Ramos (cell line): ENCODE data around the gene PTGIS.
"Not testable (repeated sequence)": the region's sequence is repeated elsewhere in the genome, so short reads cannot be mapped to it uniquely, and the experiment has no call there.

Experiments used
- in situ Hi-C: fragments of 300-500 bp; cut with MboI; formaldehyde crosslinking; loops from one replicate; pipeline ENCODE4 v1.14.3; 2022; ENCODE audit warnings: low sequenced_read_pairs; ENCODE audit not compliant: unreplicated experiment

The PTGIS gene

DNA sequence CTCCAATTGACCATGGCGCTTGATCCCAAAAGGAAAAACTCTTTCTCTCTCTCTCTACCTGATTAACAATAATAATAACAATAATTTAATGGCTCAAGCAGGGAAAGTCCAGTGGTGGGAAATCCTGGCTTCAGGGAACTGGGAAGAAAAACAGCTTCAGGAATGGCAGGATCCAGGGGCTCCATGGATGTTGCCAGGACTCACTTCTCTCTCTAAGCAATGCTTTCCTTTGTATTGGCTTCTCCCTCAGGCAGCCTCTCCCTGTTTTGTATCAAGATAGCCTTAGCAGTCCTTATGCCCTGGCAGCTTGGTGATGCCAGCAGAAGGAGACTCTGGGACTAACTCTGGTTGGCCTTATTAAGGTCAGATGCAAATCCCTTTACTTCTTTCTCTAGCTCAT, 13.5 kb upstream of the PTGIS start:
- in situ Hi-C loops: no loop called here

DNA sequence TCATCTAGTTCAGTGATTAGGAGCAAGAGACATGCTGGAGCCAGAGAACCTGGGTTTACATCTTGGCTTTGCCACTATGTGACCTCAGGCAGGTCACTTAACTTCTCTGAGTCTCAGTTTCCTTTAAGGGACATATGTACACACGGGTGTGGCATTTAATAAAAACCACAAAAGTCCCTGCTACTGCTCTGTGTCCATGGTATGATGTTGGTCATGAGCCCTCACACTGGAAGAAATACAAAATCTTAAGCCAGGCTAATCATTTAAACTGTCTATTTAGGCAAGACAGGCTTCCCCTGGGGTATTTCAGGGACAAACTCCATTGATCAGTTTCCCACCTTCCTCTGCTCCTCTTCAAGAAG, 12.9 kb upstream of the PTGIS start:
- in situ Hi-C loops: no loop called here

DNA sequence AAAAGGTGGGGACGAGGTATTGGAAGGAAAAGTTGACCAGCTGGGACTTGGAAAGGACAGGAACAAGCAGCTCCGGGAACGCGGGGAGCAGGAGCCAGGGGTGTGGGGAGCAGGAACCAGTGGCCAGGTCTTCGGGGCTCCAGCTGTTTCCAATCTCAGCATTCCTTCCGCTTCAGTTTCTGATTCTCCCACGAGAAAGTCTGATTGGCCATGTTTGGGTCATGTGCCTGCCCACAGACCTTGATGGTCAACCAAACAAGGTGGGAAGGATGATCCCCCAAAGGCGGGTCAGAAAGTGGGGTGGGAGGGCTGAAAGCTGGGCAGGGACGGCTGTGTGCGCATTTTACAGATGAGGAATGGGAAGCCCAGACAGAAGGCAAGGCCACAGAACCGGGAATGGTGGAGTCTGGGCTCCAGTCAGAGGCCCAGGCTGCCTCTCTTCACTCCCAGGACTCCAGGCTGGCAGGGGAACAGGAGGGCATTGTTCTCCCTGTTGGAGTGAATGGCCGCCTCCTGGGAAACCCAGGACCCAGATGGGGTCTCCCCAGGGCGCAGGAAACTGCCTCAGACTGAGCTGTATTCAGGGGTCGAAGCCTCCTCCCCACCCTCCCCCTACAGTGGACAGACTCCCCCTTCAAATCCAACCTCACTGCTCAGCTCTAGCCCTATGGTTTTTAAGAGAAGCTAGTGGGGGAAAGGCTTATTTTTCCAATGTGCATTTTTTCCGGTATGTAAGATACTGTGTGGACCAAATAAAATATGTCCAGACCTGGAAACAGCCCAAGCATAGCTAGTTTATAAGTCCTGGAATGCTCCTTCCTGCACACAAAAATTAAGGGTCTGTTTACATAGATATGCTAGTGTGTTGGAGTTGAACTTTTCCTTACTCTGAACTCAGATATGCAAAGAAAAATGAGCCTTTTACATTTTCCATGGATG, 12.2 kb upstream of the PTGIS start:
- in situ Hi-C loops: no loop called here

DNA sequence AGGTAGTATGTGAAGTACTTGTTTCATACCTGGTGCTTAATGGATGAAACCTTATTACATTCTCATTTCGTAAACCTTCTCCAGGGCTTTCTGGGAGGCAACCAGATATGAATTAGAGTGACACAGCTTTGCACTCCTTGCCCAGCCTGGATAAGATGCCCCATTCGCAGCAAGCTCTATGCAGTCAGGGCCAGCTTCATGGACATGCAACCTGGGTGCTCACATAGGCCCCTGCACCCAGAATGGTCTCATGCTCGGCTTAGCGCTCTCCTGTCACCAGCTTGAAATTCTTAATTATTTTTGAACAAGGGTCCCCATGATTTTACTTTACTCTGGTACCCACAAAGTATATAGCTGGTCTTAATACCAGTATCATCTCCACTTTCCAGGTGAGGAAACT, 11.3 kb upstream of the PTGIS start:
- in situ Hi-C loops: no loop called here

DNA sequence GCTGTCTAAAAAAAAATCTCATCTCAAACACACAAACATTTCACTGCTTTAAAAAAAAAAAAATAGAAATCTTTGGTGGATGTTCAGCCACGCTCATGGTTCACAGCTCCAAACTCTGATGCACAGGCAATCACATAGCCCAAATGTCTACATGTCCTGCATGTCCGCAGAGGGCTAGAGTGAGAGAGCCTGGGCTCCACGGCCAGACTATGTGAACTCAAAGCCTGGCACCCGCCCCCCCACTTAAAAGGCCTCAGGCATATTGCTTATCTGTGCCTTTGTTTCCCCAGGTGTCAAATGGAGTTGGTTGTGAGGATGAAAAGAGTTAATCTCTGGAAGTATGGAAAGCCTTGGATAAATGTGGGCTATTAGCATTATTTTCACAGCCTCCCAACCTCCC, 10.5 kb upstream of the PTGIS start:
- in situ Hi-C loops: no loop called here

DNA sequence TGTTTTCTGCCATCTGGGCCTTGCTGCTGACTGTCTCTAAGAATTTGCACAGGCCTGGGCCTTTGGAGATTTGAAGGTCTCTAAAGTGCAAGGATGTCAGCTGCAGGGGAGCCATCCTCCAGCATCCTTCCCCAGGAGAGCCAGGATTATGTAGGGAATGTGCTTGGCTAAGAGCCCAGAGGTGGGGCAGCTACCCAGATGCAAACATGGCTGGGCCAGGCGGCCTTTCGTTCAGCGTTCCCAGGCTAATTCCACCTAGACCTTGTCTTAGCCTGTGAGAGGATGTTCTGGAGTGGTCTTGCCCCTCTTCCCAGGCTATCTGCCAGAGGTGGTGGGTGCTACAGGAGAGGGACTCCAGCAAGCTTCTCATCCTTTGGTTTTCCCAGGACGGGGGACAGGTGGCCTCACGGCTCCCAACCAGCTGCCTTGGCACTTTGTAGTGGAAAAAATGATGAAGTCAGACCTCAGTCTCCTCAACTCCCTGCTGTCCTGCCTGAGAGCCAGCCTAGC, 7.7 kb upstream of the PTGIS start:
- in situ Hi-C loops: no loop called here

DNA sequence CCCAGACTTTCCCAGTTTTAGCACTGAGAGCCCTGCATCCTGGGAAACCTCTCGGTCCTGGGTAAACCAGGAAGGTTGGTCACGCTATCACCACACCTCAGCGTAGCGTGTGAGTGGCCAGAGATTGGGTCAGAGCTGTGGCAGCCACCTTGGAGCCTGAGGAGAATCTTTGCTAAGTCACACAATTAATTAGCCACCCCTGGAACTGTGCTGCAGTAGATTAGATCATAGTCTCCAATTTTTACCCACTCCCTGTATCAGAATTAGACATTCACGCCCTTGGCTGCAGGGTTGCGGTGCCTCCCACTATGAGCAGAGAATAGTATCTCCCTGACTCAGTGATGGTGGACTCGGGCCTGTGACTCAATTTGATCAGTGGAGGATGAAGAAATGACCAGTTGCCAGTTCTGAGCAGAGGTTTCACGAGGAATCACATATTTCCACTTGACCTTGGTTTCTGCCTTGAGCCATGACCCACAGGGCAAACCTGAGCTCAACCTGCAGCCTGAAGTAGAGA, 6.0 kb upstream of the PTGIS start:
- in situ Hi-C loops: no loop called here

DNA sequence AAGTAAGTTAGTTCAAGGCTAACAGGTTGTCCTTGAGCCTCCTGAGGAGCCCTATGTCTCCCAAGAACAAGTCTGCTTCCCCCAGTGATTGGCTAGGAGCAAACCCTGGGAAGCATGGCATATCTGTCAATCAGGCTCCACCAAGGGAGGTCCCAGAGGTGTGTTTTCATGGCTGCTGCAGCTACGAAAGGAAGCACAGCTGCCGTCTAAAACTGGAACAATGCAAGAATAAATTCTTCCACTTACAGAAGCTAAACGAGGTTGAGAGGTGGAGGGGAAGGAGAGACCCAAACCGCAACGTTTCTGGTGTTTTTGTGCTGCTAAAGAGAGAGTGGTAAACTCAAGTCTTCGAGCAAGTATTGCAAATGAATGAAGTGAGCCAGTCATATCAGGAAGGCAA, 4.9 kb upstream of the PTGIS start:
- in situ Hi-C loops: no loop called here

DNA sequence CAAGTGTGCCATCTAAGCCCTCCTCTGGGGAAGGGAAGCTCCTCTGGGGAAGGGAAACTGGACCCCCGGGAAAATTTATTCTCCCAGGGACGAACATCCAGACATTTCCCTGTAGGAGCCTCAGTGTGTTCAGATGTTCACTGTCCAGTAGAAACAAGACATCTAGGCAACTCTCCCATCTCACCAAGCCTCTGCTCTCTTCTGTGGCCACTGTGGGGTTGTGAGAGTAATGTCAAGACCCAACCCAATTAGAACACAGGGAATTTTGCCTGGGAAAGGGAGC, 3.6 kb upstream of the PTGIS start:
- in situ Hi-C loops: no loop called here

DNA sequence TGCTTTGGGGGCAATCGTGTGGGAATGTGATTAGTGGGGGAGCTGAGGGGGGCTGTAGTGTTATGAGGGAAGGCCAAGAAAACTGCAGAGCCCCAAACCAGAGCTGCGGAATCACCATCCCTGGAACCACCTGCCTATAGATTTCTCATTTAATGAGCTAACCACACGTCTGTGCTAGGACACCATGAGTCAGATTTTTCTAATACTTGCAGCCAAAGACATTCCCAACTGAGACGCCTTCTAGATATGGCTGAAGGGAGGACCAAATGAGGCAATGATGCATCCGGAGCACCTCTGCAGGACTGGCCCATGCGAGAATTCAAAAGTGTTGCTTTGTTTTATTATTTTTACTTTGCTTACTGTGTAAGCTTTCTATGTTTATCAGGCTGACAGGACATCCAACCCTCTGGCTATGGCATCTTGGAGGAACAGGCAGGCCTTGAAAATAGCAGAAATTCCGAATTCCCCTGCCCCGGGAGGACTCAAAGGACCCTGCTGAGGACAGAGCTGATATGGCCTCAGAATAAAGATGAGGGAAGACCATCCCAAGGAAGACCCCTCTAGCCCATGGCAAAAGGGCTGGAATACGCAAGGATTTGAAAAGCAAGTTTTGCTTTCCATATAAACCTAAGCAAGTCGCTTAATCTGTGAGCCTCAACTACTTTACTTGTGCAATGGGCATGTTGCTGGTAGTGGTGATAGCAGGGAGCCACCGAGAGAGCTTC, 3.1 kb upstream of the PTGIS start:
- in situ Hi-C loops: no loop called here

DNA sequence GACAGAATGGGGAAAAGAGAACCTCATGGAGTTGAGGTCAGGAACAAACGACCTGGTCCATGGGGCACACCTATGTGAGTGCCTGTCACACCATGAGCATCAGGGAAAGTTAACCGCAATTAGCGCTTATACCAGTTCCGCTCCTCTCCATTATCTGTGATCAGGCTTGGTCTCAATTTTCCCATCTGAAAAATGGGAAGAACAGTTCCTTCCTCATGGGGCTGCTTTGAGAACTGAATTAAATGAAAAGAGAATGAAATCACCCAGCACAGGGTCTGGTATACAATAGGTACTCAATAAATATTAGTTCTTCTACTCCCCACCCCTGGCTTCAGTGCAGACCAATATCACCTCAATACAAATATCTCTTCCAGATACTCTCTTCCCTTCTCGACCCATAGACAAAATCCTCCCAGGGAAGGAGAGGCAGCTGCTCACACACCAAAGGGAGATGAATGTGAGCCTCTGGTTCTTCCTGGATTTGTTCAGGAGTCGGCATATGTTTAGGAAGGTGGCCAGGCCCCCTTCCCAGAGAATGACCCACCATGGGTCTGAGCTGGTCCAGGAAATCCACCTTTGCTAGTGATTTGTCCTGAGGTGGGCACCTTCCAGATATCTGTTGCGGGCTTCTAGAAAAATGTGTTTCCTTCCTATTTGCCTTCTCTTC, 2.4 kb upstream of the PTGIS start:
- in situ Hi-C loops: no loop called here

DNA sequence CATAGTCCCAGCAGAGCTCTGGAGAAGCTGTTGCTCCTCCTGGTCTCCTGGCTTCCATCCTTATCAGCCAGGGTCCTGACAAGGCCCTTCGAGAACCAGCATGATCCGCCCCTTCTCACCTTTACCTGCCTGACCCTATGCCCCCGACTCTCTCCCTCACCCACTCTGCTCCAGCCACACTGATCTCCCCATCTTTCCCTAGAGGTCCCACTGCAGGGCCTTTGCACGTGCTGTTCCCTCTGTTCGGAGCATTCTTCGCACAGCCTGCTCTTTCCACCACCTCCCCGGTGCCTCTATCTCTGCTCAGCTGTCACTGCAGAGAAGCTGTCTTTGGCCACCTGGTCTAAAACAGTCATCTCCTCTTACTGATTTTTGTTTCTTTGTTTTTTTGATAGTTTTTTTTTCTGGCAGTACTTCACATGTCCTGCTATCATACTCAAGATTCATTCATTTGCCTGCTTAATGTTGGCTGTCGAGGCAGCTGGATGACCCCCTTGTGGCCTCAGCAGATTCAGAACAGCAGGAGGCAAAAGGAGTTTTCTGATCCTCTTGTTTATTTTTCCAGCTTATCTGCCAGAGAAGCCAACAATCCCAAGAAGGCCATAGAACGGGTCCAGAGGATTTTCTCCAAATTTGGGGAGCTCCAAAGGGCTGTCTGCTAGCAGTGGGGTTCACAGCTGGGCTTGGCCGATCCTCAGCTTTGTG, 1.6 kb upstream of the PTGIS start:
- in situ Hi-C loops: no loop called here

DNA sequence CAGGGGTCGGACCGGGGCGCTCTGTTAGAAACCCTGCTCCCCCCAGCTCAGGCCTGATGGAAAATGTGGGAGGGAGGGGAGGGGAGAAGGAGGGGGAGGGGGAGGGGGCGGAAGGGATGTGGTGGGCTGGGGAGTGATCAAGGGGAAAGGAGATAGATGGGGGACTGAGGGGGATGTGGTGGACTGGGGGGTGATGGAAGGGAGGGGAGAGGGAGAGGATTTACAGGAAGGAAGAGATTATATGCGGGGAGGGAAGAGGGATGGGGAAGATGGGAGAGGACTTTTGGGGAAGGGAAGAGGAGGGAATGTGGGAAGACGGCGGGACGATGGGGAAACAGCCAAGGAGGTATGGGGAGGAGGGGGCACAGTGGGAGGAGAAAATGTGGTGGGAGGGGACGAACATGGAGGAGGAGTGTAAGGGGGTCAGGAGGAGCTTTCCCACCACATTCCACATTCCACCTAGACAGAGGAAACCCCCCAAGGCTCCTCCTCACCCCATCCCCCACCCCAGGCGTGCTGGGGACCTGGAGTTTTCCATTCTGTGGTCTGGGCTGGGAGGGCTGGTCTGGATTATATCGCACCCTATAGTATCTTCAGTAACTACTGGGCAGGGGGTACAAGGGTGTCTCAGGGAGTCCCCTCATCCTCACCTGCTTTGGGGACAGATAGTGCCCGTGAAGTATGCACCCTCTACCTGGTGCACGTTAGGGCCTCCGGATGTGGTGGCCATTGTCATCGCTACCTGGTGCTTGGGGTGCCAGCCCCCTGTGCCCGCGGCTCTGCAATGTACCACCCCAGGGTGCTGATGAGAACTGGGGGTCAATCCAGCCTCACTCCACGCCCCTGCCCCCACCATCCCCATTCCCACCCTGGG, 578 bp upstream of the PTGIS start:
- in situ Hi-C loops: no loop called here

DNA sequence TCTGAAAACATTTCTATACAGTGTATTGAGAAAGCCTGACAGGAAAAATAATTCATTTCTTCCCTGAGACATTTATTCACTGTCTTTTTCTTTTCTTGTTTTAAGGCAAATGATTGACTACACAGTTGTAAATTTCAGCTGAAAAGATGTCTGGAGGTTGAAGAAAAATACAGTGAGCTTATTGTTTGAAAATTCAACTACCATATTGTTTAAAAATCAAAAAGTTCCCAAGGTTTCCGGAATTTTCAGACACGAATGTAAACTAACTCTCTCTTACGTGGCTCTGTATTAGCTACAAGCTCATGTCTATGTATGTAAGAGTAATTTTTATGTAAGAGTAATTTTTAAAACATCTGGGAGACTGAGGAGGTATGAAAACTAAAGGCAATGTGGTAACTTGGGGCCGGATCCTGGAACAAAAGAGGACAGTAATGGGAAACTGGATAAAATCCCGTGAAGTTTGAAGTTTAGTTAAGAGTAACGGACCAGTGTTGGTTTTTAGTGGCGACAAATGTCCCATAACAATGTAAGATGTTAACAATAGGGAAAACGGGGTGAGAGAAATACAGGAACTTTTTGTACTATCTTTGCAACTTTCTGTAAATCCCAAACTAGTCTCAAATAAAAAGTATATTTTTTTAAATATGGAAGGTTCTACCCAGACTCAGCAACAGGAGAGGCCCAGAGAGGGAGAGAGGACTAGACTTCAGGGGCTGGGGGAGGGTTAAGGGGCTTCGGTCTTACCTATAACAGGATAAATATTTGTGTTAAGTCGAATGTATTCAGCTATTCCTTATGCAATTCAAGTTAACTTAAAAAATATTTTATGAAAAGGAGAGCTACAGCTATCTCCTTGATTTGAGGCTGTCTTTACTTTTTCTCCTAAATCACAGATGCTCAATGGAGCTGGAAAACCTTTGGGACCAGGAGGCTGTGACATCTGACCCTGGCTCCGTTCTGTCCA, 1.3 kb downstream of the PTGIS start:
- in situ Hi-C loops: no loop called here

DNA sequence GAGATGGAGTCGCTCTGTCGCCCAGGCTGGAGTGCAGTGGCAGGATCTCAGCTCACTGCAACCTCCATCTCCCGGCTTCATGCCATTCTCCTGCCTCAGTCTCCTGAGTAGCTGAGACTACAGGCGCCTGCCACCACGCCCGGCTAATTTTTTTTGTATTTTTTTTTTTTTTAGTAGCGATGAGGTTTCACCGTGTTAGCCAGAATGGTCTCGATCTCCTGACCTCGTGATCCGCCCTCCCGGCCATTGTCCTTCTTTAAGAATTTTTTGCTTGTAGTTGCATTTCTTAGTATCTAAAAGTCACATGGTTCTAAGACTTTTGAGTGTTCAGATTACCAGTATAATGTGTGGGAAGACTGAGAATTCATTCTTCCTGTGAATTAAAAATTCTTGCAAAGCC, 2.9 kb downstream of the PTGIS start:
- in situ Hi-C loops: not testable (repeated sequence)

DNA sequence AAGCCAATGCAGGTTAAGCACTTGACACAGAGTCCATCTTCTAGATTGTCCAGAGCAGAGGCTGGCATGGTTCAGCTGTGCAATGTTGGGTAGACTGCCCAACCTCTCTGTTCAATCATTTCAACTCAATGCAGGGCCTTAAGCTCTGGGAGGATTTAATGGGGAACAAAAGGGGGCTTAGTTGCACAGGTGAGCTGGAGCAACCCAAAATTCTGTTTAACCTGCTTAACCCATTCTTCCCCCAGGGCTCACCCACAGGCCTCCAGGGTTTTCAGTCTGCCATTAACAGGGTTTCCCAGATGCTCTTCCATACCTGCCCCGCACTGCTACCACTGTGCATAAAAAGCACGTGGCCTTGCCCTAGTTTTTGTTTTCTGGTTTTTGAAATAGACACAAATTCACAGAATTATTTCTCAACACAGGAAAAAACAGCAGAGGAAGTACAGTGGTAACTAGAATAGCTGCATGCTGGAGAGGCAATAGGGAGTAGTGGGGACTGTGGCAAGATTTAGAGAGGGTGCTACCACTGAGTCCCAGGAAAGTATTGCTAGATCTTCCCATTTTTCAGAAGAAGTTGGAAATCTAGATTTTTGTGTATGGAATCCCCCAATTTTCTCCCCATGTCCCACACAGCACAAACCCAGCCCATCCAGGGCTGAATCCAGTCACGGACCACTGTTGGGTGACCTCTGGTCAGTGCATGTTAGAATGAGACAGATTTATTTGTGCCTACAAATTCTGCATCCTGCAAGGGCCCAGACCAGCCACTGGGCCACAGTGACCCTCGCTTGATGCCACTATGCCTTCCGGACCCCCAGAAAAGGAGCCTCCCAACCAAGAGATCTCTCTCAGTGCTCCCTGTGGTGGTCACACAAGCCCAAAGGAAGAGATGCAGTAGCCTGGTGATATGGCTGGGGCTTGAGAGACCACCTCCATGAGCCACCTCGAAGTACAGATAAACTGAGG, 4.6 kb downstream of the PTGIS start:
- in situ Hi-C loops: no loop called here

DNA sequence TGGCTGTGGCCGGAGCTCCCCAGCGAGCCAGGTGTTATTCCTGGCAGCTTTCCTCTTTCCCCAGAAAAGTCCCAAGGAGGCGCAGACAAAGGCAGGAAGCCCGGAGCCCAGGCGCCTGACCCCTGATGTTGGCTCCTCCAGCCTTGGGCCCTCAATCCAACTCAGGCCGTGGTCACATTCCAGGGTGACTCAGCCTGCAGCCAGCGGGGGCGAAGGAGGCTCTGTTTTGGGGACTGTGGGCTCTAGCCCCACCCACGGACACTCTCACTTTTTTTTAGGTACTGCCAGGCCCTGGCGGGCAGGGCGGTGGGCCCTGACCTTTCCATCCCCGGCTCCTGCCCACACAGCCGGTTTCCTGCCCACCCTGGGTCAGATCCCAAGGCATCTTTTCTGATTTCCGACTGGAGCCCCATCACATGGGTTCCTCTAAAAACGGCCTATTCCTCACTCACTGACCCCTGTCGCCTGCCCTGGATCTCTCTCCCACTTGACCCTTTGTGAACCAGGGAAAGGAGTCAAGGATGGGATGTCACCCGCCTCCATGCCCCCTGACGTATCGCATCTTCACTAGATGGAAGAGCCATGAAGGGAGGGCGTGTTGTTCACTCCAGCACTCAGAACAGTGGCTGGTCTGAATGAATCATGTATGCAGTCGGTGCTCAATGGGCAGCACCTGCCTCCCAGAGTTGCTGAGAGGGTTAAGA, 5.5 kb downstream of the PTGIS start:
- in situ Hi-C loops: no loop called here
